Measurements from ENCODE around the gene LYRM4. TPM values are rescaled to one million over a fixed set of nuclear protein-coding genes. Genes with fewer than 3 reads are reported as not detected.
"Not testable (repeated sequence)": the region's sequence is repeated elsewhere in the genome, so short reads cannot be mapped to it uniquely, and the experiment has no call there.

Gene LYRM4
- total and polyA plus RNA-seq, 12 donors, result 18.3 to 33.0 (median 24.5) TPM

DNA sequence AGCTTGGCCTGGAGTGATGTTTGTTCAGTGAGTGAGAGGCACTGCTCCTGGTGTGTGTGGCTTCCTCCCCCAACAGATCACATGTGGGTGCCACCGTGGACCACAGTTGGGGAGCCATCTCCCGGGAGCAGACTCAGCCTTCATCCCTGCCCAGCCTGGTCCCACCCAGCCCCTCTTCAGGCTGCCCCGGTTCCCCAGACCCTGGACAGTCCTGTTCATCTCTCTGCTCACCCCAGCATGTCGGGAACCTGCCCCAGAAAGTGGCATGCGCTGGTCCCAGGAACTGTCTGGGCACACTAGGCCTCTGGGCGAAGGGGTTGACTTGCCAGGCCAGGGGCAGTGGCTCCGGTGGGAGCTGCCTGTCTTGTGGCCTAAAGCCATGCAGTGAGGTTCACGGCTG, 197.1 kb downstream of the LYRM4 start:
- ATAC-seq, result peak in 1 of 8 donors; percentile 9

DNA sequence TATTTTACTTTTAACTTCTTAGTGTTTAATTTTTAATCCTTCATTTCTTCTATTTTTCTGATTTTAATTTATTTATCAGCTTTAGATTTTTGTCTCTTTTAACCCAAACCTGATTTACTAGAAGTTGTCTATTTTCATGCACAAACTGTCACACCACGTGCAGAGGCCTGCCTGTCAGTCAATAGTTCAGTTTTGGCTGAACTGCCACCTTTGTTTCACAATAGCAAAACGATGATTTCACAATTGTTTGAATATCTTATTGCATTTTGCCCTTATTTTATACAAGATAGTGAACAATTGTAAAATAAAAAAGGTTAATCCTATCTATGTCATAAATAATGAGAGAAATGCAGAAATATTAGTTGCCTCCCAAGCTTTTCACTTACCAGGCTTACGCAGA, 199.6 kb downstream of the LYRM4 start:
- TF ChIP-seq, protein P1, sequence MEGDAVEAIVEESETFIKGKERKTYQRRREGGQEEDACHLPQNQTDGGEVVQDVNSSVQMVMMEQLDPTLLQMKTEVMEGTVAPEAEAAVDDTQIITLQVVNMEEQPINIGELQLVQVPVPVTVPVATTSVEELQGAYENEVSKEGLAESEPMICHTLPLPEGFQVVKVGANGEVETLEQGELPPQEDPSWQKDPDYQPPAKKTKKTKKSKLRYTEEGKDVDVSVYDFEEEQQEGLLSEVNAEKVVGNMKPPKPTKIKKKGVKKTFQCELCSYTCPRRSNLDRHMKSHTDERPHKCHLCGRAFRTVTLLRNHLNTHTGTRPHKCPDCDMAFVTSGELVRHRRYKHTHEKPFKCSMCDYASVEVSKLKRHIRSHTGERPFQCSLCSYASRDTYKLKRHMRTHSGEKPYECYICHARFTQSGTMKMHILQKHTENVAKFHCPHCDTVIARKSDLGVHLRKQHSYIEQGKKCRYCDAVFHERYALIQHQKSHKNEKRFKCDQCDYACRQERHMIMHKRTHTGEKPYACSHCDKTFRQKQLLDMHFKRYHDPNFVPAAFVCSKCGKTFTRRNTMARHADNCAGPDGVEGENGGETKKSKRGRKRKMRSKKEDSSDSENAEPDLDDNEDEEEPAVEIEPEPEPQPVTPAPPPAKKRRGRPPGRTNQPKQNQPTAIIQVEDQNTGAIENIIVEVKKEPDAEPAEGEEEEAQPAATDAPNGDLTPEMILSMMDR (IDR thresholded peaks at IDR 0.05), result no peak
- no peak for DNase-seq

More for the DNA sequence above, 197.1 kb downstream of the LYRM4 start:
- H3K9me3 ChIP-seq, result peaks cover 0 to 11% (median 0%) of the 10 kb centered on the region in 11 donors
- 89 to 90% methylated on average over 8 of the region's 8 CpGs for WGBS, 2 donors
- DNase-seq, result no peak
- H3K36me3 ChIP-seq, result no peaks in the 10 kb centered on the region
- H3K4me3 ChIP-seq, result no peak overlapping the region
- no peaks in the 10 kb centered on the region for H3K27me3 ChIP-seq
- intact Hi-C loops (cut with DNase I), result loop anchor here in 1 of 10 donors (10.0 kb wide), 1 partner anchor 331 kb away; no protein-coding TSS in a partner anchor
- TF ChIP-seq, protein P1 (IDR thresholded peaks at IDR 0.05), result no peak
- H3K4me1 ChIP-seq, result no peaks in the 10 kb centered on the region
- no peak overlapping the region for H3K27ac ChIP-seq

DNA sequence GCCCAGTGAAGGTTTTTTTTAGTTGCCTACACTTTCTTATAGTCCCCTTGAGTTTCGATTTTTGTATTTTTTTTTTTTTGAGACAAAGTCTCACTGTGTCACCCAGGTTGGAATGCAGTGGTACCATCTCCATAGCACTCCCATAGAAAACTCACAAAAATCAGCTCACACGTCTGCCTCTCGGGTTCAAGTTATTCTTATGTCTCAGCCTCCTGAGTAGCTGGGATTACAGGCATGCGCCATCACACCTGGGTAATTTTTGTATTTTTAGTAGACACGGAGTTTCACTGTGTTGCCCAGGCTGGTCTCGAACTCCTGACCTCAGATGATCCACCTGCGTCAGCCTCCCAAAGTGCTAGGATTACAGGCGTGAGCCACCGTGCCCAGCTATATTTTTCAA, 200.3 kb downstream of the LYRM4 start:
- not testable (repeated sequence) for H3K36me3 ChIP-seq, ATAC-seq, H3K27me3 ChIP-seq, H3K9me3 ChIP-seq, H3K27ac ChIP-seq, H3K4me3 ChIP-seq, H3K4me1 ChIP-seq, DNase-seq
- 95 to 96% methylated on average over 9 of the region's 9 CpGs for WGBS, 2 donors
- intact Hi-C loops (cut with DNase I), result loop anchor here in 1 of 10 donors (10.0 kb wide), 1 partner anchor 334 kb away; no protein-coding TSS in a partner anchor

More for the DNA sequence above, 199.6 kb downstream of the LYRM4 start:
- ATAC-seq, result no peak
- no peak overlapping the region for H3K27ac ChIP-seq
- H3K36me3 ChIP-seq, result no peaks in the 10 kb centered on the region
- intact Hi-C loops (cut with DNase I), result loop anchor here in 1 of 10 donors (10.0 kb wide), 1 partner anchor 334 kb away; no protein-coding TSS in a partner anchor
- H3K27me3 ChIP-seq, result no peaks in the 10 kb centered on the region
- WGBS, 2 donors, result 74 to 80% methylated on average over 3 of the region's 3 CpGs
- H3K9me3 ChIP-seq, result no peaks in the 10 kb centered on the region
- no peaks in the 10 kb centered on the region for H3K4me1 ChIP-seq
- H3K4me3 ChIP-seq, result no peak overlapping the region

DNA sequence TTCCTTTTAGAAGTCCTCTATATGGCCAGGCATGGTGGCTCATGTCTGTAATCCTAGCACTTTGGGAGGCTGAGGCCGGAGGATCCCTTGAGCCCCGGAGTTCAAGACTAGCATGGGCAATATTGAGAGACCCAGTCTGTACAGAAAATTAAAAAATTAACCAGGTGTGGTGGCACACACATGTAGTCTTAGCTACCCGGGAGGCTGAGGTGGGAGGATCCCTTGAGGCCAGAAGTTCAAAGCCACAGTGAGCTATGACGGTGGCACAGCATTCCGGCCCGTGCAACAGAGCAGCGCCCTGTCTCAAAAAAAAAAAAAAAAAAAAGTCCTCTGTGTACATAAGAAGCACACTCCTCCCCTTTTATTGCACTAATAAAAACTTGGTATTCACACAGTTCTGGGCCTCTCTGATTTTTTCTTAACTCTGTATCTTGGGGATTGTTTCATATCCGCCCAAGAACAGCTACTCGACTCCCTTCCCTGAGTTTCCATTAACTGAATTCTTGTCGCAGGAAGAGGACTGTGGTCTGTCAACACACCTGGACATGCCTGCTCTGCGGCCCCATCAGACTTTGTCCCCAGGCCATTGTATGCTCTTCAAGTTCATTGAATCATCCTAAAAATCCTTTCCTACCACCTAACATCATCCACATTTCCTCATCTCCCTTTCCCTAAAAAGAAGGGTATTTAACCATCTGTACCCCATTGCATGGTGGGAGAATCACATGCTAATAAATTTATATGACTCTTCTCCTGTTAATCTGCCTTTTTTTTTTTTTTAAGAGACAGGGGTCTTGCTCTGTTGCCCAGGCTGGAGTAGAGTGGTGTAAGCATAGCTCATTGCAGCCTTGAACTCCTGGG, 201.5 kb downstream of the LYRM4 start:
- no peak for DNase-seq
- no peak for ATAC-seq
- Histone ChIP-seq H3K4me1 (no peaks in the 10 kb centered on the region), H3K9me3 (no peaks in the 10 kb centered on the region), H3K36me3 (no peaks in the 10 kb centered on the region), H3K4me3 (no peak overlapping the region), H3K27ac (no peak overlapping the region), H3K27me3 (no peaks in the 10 kb centered on the region)
- TF ChIP-seq, protein P1 (IDR thresholded peaks at IDR 0.05), result no peak
- intact Hi-C loops (cut with DNase I), result loop anchor here in 4 of 10 donors (10.0 kb wide), 4 partner anchors 56 to 346 kb away; no protein-coding TSS in a partner anchor
- WGBS, 2 donors, result 93 to 94% methylated on average over 11 of the region's 11 CpGs

Small RNAs within 50 kb of the gene (microRNA-seq; reads per million reads assigned to microRNA genes)
- 1.5 to 2.4 reads per million in 2 donors for gene MIR3691

Other genes starting within 250 kb of the LYRM4 start
- gene PPP1R3G, start 175.6 kb downstream of the LYRM4 start, total RNA-seq, result 10 to 100 TPM in 3 of 10 donors, 1 to 10 TPM in 7; 6.3 to 12.2 (median 9.2) TPM
- gene PPP1R3G, start 175.6 kb downstream of the LYRM4 start, polyA plus RNA-seq, result 1 to 10 TPM; 3.8 to 5.5 TPM
- gene FARS2, start 563 bp upstream of the LYRM4 start, total RNA-seq, result 10 to 100 TPM; 17.9 to 22.4 (median 21.4) TPM
- 10 to 100 TPM in 1 of 2 donors, 1 to 10 TPM in 1; 7.6 to 16.0 TPM for gene FARS2, start 563 bp upstream of the LYRM4 start, polyA plus RNA-seq

All from heart right ventricle (tissue), 16 donors.